Occipital lobe (tissue), 2 donors: ENCODE results near the gene TMEM229B. TPM values are rescaled to one million over a fixed set of nuclear protein-coding genes. Genes with fewer than 3 reads are reported as not detected.
"Not testable (repeated sequence)": the region's sequence is repeated elsewhere in the genome, so short reads cannot be mapped to it uniquely, and the experiment has no call there.

ENCODE experiments used
- DNase-seq: peaks from one replicate; lab custom pipeline; 2025; lab: John Stamatoyannopoulos, UW
- total RNA-seq: library from RNA; depleted of rRNA; stranded (reverse); fragments of >200 nt; gene quantifications from one replicate; pipeline ENCODE4 v1.2.3, GENCODE V29; 2014

TMEM229B gene
- total RNA-seq, 1 donor from 2014 or later, result 23.9 TPM

- DNase-seq, result no peak
These were observed 30.7 kb downstream of the TMEM229B start for GRCh38 chr14:67457782-67458181.

GRCh38 chr14:67456732-67457131 lies 31.8 kb downstream of the TMEM229B start:
- no peak for DNase-seq

- DNase-seq, result no peak
These were observed 34.8 kb downstream of the TMEM229B start for GRCh38 chr14:67453575-67454300.

GRCh38 chr14:67451667-67452066 lies 36.9 kb downstream of the TMEM229B start:
- not testable (repeated sequence) for DNase-seq

- DNase-seq, result no peak
These were observed 39.4 kb downstream of the TMEM229B start for GRCh38 chr14:67449096-67449495.

GRCh38 chr14:67447033-67447381 lies 41.5 kb downstream of the TMEM229B start:
- no peak for DNase-seq

- no peak for DNase-seq
These were observed 42.0 kb downstream of the TMEM229B start for GRCh38 chr14:67446371-67447032.

GRCh38 chr14:67444395-67444794 lies 44.1 kb downstream of the TMEM229B start:
- DNase-seq, result no peak

- DNase-seq, result no peak
These were observed 46.2 kb downstream of the TMEM229B start for GRCh38 chr14:67442139-67442906.

- no peak for DNase-seq
These were observed 46.8 kb downstream of the TMEM229B start for GRCh38 chr14:67441672-67442071.

- no peak for DNase-seq
These were observed 47.3 kb downstream of the TMEM229B start for GRCh38 chr14:67441256-67441655.

- no peak for DNase-seq
These were observed 48.0 kb downstream of the TMEM229B start for GRCh38 chr14:67440513-67440912.

GRCh38 chr14:67438969-67439368 lies 49.6 kb downstream of the TMEM229B start:
- DNase-seq, result no peak

GRCh38 chr14:67436006-67436866 lies 52.3 kb downstream of the TMEM229B start:
- DNase-seq, result no peak

GRCh38 chr14:67435603-67436002 lies 52.9 kb downstream of the TMEM229B start:
- DNase-seq, result no peak

- no peak for DNase-seq
These were observed 56.4 kb downstream of the TMEM229B start for GRCh38 chr14:67432050-67432564.

GRCh38 chr14:67429510-67430205 lies 58.9 kb downstream of the TMEM229B start:
- DNase-seq, result no peak

GRCh38 chr14:67428501-67429031 lies 60.0 kb downstream of the TMEM229B start:
- no peak for DNase-seq

GRCh38 chr14:67426983-67427606 lies 61.4 kb downstream of the TMEM229B start:
- peak; percentile 74 for DNase-seq

GRCh38 chr14:67426161-67426560 lies 62.4 kb downstream of the TMEM229B start:
- DNase-seq, result no peak
